ENCODE data around the gene DCDC2B. TPM values are rescaled to one million over a fixed set of nuclear protein-coding genes. Genes with fewer than 3 reads are reported as not detected.
A peak's percentile ranks its signal among the peaks of the same experiment; 100 is the strongest.

DCDC2B gene
- total and polyA plus RNA-seq, 2 of the 13 experiments (the other 11 are each of a cell fraction or from before 2014, with no cell fraction given) = not detected

GRCh38 chr1:32205401-32206370 is 3.2 kb upstream of the DCDC2B start, which contains the start of gene IQCC (continued):
- TF ChIP-seq ZNF710 (CRISPR knock-in tag; IDR thresholded peaks at IDR 0.05; ENCODE audit: borderline replicate concordance) = no peak
- no peak for TF ChIP-seq ZNF800 (CRISPR knock-in tag; IDR thresholded peaks at IDR 0.05)
- no peak for TF ChIP-seq ISL2 (CRISPR knock-in tag; IDR thresholded peaks at IDR 0.05)
- no peak for TF ChIP-seq ATAD3A (CRISPR knock-in tag; IDR thresholded peaks at IDR 0.05)
- TF ChIP-seq ZNF724P (CRISPR knock-in tag; IDR thresholded peaks at IDR 0.05; ENCODE audit: borderline replicate concordance) = peak; percentile 80; the same call in 1 of the 2 replicates
- no peak for TF ChIP-seq SIX4 (CRISPR knock-in tag; IDR thresholded peaks at IDR 0.05)
- peak; percentile 75 for TF ChIP-seq RBFOX2 (IDR thresholded peaks at IDR 0.05; ENCODE audit: low read depth, low read length)
- TF ChIP-seq, protein P1, sequence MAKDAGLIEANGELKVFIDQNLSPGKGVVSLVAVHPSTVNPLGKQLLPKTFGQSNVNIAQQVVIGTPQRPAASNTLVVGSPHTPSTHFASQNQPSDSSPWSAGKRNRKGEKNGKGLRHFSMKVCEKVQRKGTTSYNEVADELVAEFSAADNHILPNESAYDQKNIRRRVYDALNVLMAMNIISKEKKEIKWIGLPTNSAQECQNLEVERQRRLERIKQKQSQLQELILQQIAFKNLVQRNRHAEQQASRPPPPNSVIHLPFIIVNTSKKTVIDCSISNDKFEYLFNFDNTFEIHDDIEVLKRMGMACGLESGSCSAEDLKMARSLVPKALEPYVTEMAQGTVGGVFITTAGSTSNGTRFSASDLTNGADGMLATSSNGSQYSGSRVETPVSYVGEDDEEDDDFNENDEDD (CRISPR knock-in tag; IDR thresholded peaks at IDR 0.05; ENCODE audit: borderline replicate concordance) = peak; percentile 89; the same call in 1 of the 2 replicates
- no peak for TF ChIP-seq RAD51 (IDR thresholded peaks at IDR 0.05; ENCODE audit: borderline replicate concordance)
- no peak for TF ChIP-seq RARA (CRISPR knock-in tag; IDR thresholded peaks at IDR 0.05)
- TF ChIP-seq ZNF224 (CRISPR knock-in tag; IDR thresholded peaks at IDR 0.05) = no peak; the same call in 1 of the 2 replicates
- no peak for TF ChIP-seq NFE2 (CRISPR knock-in tag; IDR thresholded peaks at IDR 0.05)
- no peak for TF ChIP-seq JUND (CRISPR knock-in tag; IDR thresholded peaks at IDR 0.05)
- TF ChIP-seq ZNF775 (CRISPR knock-in tag; IDR thresholded peaks at IDR 0.05; ENCODE audit: borderline replicate concordance) = no peak
- TF ChIP-seq ZNF234 (CRISPR knock-in tag; conservative IDR thresholded peaks at IDR 0.05) = no peak
- peak; percentile 60 for TF ChIP-seq CTCF (CRISPR knock-in tag; IDR thresholded peaks at IDR 0.05)
- no peak for TF ChIP-seq EP300 (IDR thresholded peaks at IDR 0.05; ENCODE audit: low read depth in 2 of 2, low read length in 2 of 2)
- no peak for TF ChIP-seq EP300 (CRISPR knock-in tag; IDR thresholded peaks at IDR 0.05; ENCODE audit: borderline replicate concordance)
- no peak for TF ChIP-seq ATF3 (CRISPR knock-in tag; IDR thresholded peaks at IDR 0.05)
- TF ChIP-seq, protein P2, sequence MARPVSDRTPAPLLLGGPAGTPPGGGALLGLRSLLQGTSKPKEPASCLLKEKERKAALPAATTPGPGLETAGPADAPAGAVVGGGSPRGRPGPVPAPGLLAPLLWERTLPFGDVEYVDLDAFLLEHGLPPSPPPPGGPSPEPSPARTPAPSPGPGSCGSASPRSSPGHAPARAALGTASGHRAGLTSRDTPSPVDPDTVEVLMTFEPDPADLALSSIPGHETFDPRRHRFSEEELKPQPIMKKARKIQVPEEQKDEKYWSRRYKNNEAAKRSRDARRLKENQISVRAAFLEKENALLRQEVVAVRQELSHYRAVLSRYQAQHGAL (CRISPR knock-in tag; IDR thresholded peaks at IDR 0.05; ENCODE audit: not compliant biosample characterization) = no peak
